ENCODE results near the gene SLC13A5.
"Not testable (repeated sequence)": the region's sequence is repeated elsewhere in the genome, so short reads cannot be mapped to it uniquely, and the experiment has no call there.

Gene SLC13A5

DNA sequence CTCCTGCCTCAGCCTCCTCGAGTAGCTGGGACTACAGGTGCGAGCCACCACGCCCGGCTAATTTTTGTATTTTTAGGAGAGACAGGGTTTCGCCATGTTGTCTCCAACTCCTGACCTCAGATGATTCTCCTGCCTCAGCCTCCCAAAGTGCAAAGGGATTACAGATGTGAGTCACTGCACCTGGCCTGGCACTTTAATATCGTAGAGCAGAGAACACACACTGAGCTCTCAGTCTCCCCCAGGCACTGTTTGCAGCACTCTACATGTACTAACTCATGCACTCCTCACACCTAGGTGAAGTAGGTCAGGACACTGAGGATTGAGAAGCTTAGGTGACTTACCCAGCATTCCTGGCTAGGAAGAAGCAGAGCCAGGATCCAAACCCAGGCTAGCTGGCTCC lies 46.6 kb downstream of the SLC13A5 start:
- H3K4me1 ChIP-seq (ENCODE audit: control insufficient read depth, insufficient read depth, low read length, unreplicated experiment): no peaks in the 10 kb centered on the region
- H3K79me2 ChIP-seq (ENCODE audit: control insufficient read depth, insufficient read depth, low read length, unreplicated experiment): no peaks in the 10 kb centered on the region
- no peaks in the 10 kb centered on the region for H3K36me3 ChIP-seq (ENCODE audit: insufficient read depth, low read length)
- no peak overlapping the region for H3K27ac ChIP-seq (ENCODE audit: low read depth, low read length)
- no peak overlapping the region for H2AFZ ChIP-seq (ENCODE audit: low read length, unreplicated experiment)
- peaks cover 21% of the 10 kb centered on the region for H3K27me3 ChIP-seq (ENCODE audit: insufficient read depth, low read length)
- no peak overlapping the region for H3K4me3 ChIP-seq (ENCODE audit: low read depth, low read length)

DNA sequence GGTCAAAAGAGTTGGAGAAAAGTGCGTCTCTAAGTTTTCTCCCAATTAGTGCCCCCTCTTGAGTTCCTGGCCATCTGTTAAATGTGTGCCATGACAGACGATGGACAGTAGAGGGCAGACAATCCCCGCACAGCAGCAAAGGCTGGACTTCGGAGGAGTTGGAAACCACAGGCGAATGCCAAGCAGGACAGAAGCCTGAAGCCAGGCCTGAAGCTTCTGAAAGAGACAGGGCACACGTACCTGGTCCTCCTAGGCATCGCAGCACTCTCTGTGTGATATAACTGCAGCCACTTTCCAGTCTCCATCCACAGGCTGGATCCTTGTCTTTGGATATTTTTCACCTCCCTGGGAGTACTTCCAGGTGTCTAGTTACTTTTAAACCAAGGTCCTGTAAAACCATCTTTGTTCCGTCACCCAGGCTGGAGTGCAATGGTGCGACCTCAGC lies 47.1 kb downstream of the SLC13A5 start:
- Histone ChIP-seq H3K27ac (ENCODE audit: low read depth, low read length) (no peak overlapping the region), H3K27me3 (ENCODE audit: insufficient read depth, low read length) (peaks cover 20% of the 10 kb centered on the region), H3K36me3 (ENCODE audit: insufficient read depth, low read length) (no peaks in the 10 kb centered on the region), H3K4me3 (ENCODE audit: low read depth, low read length) (no peak overlapping the region), H3K79me2 (ENCODE audit: control insufficient read depth, insufficient read depth, low read length, unreplicated experiment) (no peaks in the 10 kb centered on the region), H3K4me1 (ENCODE audit: control insufficient read depth, insufficient read depth, low read length, unreplicated experiment) (no peaks in the 10 kb centered on the region), H2AFZ (ENCODE audit: low read length, unreplicated experiment) (no peak overlapping the region)

DNA sequence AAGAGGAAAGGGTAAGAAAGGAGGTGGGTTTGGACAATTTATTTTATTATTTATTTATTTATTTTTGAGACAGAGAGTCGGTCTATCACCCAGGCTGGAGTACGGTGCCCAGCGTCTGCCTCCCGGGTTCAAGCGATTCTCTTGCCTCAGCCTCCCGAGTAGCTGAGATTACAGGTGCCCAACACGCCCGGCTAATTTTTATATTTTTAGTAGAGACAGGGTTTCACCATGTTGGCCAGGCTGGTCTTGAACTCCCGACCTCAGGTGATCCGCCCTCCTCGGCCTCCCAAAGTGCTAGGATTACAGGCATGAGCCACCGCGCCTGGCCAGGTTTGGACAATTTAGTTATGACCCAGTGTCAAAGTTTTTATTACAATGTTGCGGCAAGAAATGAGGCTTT lies 50.0 kb downstream of the SLC13A5 start:
- H3K27me3 ChIP-seq (ENCODE audit: insufficient read depth, low read length): peaks cover 22% of the 10 kb centered on the region
- not testable (repeated sequence) for H3K4me3 ChIP-seq (ENCODE audit: low read depth, low read length); H3K27ac ChIP-seq (ENCODE audit: low read depth, low read length); H3K79me2 ChIP-seq (ENCODE audit: control insufficient read depth, insufficient read depth, low read length, unreplicated experiment); H3K36me3 ChIP-seq (ENCODE audit: insufficient read depth, low read length); H2AFZ ChIP-seq (ENCODE audit: low read length, unreplicated experiment); H3K4me1 ChIP-seq (ENCODE audit: control insufficient read depth, insufficient read depth, low read length, unreplicated experiment)

DNA sequence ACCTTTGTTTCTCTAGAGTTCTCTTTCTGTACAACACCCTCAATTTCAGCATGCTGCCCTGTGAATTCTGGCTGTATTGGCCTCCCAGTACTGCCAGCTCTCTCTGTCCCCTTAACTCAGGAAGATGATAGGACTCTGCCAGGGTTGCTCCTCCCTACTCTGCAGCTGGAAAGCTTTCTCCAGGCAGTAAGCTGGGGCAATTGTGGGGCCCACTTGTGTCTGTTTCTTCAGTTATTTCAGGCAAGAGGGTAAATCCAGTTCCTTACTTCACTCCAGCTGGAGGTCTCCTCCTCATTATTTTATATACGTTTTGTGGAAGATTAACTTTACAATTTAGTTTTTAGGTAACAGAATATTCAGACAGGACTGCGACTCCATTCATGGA lies 51.7 kb downstream of the SLC13A5 start:
- no peaks in the 10 kb centered on the region for H3K4me1 ChIP-seq (ENCODE audit: control insufficient read depth, insufficient read depth, low read length, unreplicated experiment)
- H3K27me3 ChIP-seq (ENCODE audit: insufficient read depth, low read length): peaks cover 27% of the 10 kb centered on the region

DNA sequence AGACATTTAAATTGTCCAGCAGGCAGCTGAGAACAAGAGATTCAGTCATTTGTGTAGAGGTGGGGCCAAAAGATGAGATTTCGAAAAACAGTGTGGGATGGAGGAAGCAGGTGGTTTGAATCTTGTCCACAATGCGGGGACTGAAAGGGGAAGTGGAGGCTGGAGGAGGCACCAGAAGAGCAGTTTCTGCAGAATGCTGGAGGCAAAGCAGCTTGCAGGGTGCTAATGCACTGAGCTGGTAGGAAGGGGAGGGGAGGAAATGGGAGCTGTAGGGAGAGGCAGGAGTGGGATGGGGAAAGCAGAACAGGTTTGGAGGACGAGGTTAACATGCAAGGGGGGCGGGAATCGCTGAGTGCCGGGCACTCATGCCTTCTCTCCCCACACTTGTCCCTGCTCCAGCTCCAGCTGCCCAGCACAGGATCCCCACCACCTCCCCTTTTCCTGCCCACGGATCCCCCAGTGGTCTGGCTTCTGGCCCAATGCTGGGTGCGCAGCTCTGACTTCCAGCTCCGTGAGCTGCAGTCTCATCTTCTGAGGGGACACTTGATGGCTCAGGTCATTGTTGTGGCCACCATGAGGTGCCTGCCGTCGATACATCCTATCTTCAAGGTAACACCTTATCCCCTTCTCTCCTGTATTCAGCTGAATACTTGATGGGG lies 52.2 kb downstream of the SLC13A5 start:
- no peaks in the 10 kb centered on the region for H3K4me1 ChIP-seq (ENCODE audit: control insufficient read depth, insufficient read depth, low read length, unreplicated experiment)
- H3K79me2 ChIP-seq (ENCODE audit: control insufficient read depth, insufficient read depth, low read length, unreplicated experiment): no peaks in the 10 kb centered on the region
- H3K4me3 ChIP-seq (ENCODE audit: low read depth, low read length): no peak overlapping the region
- no peaks in the 10 kb centered on the region for H3K36me3 ChIP-seq (ENCODE audit: insufficient read depth, low read length)
- H2AFZ ChIP-seq (ENCODE audit: low read length, unreplicated experiment): no peak overlapping the region
- no peak overlapping the region for H3K27ac ChIP-seq (ENCODE audit: low read depth, low read length)
- peaks cover 27% of the 10 kb centered on the region for H3K27me3 ChIP-seq (ENCODE audit: insufficient read depth, low read length)

More for the DNA sequence above, 51.7 kb downstream of the SLC13A5 start:
- H2AFZ ChIP-seq (ENCODE audit: low read length, unreplicated experiment): no peak overlapping the region
- no peak overlapping the region for H3K27ac ChIP-seq (ENCODE audit: low read depth, low read length)
- H3K79me2 ChIP-seq (ENCODE audit: control insufficient read depth, insufficient read depth, low read length, unreplicated experiment): no peaks in the 10 kb centered on the region
- no peak overlapping the region for H3K4me3 ChIP-seq (ENCODE audit: low read depth, low read length)
- no peaks in the 10 kb centered on the region for H3K36me3 ChIP-seq (ENCODE audit: insufficient read depth, low read length)

DNA sequence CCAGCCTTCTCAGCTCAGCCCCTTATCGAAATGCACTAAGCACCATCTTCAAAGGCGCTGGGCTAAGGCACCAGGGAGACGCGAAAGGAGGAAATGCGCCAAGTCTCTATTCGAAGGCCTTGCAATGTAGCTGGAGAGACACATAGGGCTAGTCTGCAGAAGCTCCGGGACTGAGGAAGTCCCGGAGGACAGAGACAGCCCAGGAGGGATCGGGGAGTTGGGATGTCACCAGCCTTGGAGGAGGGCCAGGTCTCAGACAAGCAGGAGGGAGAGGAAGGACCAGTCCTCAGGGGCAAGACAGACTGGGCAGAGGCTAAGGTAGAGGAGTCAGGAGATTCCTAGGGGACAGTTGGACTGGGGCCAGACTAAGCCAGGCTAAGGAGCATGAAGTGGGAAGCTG lies 53.1 kb downstream of the SLC13A5 start:
- Histone ChIP-seq H3K79me2 (ENCODE audit: control insufficient read depth, insufficient read depth, low read length, unreplicated experiment) (no peaks in the 10 kb centered on the region), H2AFZ (ENCODE audit: low read length, unreplicated experiment) (no peak overlapping the region), H3K4me1 (ENCODE audit: control insufficient read depth, insufficient read depth, low read length, unreplicated experiment) (peaks cover 6% of the 10 kb centered on the region), H3K36me3 (ENCODE audit: insufficient read depth, low read length) (no peaks in the 10 kb centered on the region), H3K27ac (ENCODE audit: low read depth, low read length) (no peak overlapping the region), H3K27me3 (ENCODE audit: insufficient read depth, low read length) (peaks cover 33% of the 10 kb centered on the region), H3K4me3 (ENCODE audit: low read depth, low read length) (no peak overlapping the region)

DNA sequence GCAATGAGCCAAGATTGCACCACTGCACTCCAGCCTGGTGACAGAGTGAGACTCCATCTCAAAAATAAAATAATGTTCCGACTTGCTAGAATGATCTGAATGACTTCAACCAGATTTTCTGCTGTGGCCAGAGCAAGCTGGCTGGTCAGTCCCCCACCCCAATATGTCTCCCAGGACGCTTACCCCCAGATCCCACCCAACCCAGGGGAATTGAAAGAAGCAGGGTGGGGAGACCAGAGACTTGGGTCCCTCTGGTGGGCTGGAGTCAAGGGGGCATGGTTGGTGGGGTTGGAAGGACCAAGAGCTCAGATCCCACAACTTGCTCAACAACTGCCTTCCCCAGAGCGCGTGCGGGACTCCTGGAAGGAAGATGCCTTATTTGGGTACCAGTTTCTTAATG lies 54.8 kb downstream of the SLC13A5 start:
- not testable (repeated sequence) for H3K27ac ChIP-seq (ENCODE audit: low read depth, low read length); H2AFZ ChIP-seq (ENCODE audit: low read length, unreplicated experiment); H3K36me3 ChIP-seq (ENCODE audit: insufficient read depth, low read length); H3K79me2 ChIP-seq (ENCODE audit: control insufficient read depth, insufficient read depth, low read length, unreplicated experiment); H3K4me3 ChIP-seq (ENCODE audit: low read depth, low read length)
- Histone ChIP-seq H3K27me3 (ENCODE audit: insufficient read depth, low read length) (peaks cover 39% of the 10 kb centered on the region), H3K4me1 (ENCODE audit: control insufficient read depth, insufficient read depth, low read length, unreplicated experiment) (peaks cover 12% of the 10 kb centered on the region)

DNA sequence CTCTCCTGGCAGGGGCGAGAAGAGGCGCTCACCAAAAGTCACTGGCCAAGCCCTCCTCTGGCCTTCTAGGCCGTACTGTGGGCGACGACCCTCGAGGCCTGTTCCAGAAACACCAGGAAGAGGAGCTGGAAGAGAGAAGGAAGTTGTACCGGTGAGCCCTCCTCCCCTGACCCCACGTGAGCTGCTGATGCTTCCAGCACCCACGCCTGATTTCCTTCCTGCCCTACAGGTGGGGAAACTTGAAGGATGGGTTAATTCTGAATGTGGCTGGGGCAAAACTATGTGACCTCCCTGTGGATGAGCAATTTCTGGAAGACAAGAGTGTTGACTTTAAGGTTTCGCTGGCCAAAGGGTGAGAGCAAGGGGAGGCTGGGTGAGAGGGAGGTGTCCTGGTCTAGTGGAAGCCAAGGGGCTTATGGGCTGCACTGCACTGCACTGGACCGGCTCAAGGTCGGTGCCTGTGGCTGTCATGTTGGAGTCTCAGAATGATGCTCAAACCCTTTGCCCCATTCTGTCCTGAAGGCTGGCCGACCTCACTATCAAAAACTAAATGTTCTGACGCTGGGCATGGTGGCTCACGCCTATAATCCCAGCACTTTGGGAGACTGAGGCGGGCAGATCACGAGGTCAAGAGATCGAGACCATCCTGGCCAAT lies 55.4 kb downstream of the SLC13A5 start:
- Histone ChIP-seq H3K36me3 (ENCODE audit: insufficient read depth, low read length) (no peaks in the 10 kb centered on the region), H2AFZ (ENCODE audit: low read length, unreplicated experiment) (no peak overlapping the region), H3K4me1 (ENCODE audit: control insufficient read depth, insufficient read depth, low read length, unreplicated experiment) (peaks cover 18% of the 10 kb centered on the region), H3K27me3 (ENCODE audit: insufficient read depth, low read length) (peaks cover 39% of the 10 kb centered on the region), H3K4me3 (ENCODE audit: low read depth, low read length) (no peak overlapping the region), H3K79me2 (ENCODE audit: control insufficient read depth, insufficient read depth, low read length, unreplicated experiment) (peaks cover 7% of the 10 kb centered on the region), H3K27ac (ENCODE audit: low read depth, low read length) (no peak overlapping the region)

DNA sequence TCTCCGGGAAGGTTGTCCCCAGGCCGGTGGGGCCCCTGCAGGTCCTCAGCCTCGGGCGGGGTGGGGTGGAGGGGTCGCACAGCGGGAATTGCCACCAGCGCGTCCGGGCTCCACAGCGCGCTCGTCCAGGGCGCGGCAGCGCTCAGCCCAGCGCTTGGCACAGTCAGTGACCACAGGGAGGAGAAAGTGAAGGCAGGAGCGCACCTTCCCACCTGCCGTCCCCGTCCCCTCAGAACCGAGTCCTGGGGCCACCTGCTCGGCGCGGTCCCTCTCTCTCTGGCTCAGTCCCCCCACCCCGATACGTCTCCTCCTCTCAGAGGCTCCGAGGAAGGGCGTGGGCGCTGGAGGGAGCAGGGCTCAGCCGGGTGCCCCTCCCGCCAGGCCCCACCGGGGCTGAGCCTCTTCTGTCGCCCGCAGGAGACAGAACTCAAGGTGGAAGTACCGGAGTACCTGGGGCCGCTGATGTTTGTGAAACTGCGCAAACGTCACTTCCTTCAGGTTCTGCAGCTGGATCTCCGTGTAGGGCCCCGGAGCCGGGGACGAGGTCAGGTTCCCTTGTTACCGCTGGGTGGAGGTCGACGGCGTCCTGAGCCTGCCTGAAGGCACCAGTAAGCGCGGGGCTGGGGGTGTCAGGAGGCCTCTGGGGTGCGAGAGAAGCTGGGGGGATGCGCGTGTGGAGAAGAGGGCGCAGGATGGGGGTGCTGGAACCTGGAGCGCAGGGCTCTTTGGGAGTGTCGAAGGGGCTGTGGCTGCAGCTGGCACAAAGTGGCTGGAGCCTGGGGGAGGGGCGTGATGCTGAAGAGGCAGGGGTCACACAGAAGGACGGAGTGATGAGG lies 56.2 kb downstream of the SLC13A5 start:
- H2AFZ ChIP-seq (ENCODE audit: low read length, unreplicated experiment); H3K27ac ChIP-seq (ENCODE audit: low read depth, low read length); H3K36me3 ChIP-seq (ENCODE audit: insufficient read depth, low read length): not testable (repeated sequence)
- Histone ChIP-seq H3K27me3 (ENCODE audit: insufficient read depth, low read length) (peaks cover 35% of the 10 kb centered on the region), H3K79me2 (ENCODE audit: control insufficient read depth, insufficient read depth, low read length, unreplicated experiment) (peaks cover 12% of the 10 kb centered on the region), H3K4me1 (ENCODE audit: control insufficient read depth, insufficient read depth, low read length, unreplicated experiment) (peaks cover 18% of the 10 kb centered on the region), H3K4me3 (ENCODE audit: low read depth, low read length) (peak overlapping the region; percentile 50)

DNA sequence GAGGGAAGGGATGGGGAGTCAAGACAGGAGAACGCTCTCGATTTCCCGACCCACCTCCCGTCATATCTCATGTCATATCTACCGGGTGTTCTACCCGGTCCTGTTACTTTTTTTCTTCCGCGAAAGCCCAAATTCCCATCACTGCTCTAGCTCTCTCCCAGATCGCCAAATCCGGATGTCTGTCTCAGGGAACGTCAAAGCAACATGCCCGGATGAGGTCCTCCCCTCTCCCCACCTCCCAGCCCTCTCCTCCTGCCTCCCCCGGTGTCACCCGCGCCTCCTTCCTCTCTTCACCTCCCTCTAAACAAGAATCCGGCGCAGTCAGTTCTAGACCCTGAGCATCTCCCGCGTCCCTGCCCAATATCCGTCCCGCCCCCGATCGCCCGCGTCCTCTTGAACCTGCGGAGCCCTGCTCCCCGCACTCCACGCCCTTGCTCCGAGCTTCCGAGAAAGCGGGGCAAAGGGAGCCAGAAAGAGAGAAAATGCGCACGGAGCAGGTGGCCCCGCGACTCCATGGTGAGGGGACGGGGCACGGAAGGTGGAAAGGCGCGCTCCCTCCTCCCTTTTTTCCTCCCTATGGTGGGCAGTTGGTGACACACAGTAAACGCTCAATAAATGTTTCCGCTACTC lies 57.3 kb downstream of the SLC13A5 start:
- Histone ChIP-seq H3K27me3 (ENCODE audit: insufficient read depth, low read length) (peaks cover 31% of the 10 kb centered on the region), H3K4me3 (ENCODE audit: low read depth, low read length) (peak overlapping the region; percentile 30; the same call in 1 of the 2 replicates), H3K4me1 (ENCODE audit: control insufficient read depth, insufficient read depth, low read length, unreplicated experiment) (peaks cover 18% of the 10 kb centered on the region), H3K79me2 (ENCODE audit: control insufficient read depth, insufficient read depth, low read length, unreplicated experiment) (peaks cover 20% of the 10 kb centered on the region)
- H3K36me3 ChIP-seq (ENCODE audit: insufficient read depth, low read length); H3K27ac ChIP-seq (ENCODE audit: low read depth, low read length); H2AFZ ChIP-seq (ENCODE audit: low read length, unreplicated experiment): not testable (repeated sequence)

Data from ACC112 (cell line).